ENCODE results near the gene BCOR. TPM values are rescaled to one million over a fixed set of nuclear protein-coding genes. Genes with fewer than 3 reads are reported as not detected.
A peak's percentile ranks its signal among the peaks of the same experiment; 100 is the strongest.

The BCOR gene
- total and polyA plus RNA-seq, 9 donors: 21.0 to 27.8 (median 25.3) TPM

GRCh38 chrX:40022421-40022820 lies 75.3 kb downstream of the BCOR start:
- no peaks in the 10 kb centered on the region for H3K9me3 ChIP-seq (replicated peaks; ENCODE audit: control insufficient read depth, low read depth, low read length)
- no peaks in the 10 kb centered on the region for H3K4me1 ChIP-seq (ENCODE audit: control insufficient read depth, insufficient read depth, low read length)
- peaks cover 15% of the 10 kb centered on the region for H3K27me3 ChIP-seq (ENCODE audit: control insufficient read depth, insufficient read depth, low read length)
- DNase-seq: no peak
- no peak overlapping the region for H3K4me3 ChIP-seq (ENCODE audit: low read length)
- WGBS (ENCODE audit: insufficient coverage): no CpG with 5 or more reads among the region's 3 CpGs
- no peak overlapping the region for H3K27ac ChIP-seq (ENCODE audit: low read length)
- no peaks in the 10 kb centered on the region for H3K36me3 ChIP-seq (ENCODE audit: control insufficient read depth, insufficient read depth, low read length)

- no peak for DNase-seq
- H3K36me3 ChIP-seq (ENCODE audit: control insufficient read depth, insufficient read depth, low read length): no peaks in the 10 kb centered on the region
- H3K4me3 ChIP-seq (ENCODE audit: low read length): no peak overlapping the region
- 60% methylated on average over 1 of the region's 2 CpGs for WGBS (ENCODE audit: insufficient coverage)
- peaks cover 17% of the 10 kb centered on the region for H3K27me3 ChIP-seq (ENCODE audit: control insufficient read depth, insufficient read depth, low read length)
- H3K4me1 ChIP-seq (ENCODE audit: control insufficient read depth, insufficient read depth, low read length): no peaks in the 10 kb centered on the region
- H3K9me3 ChIP-seq (replicated peaks; ENCODE audit: control insufficient read depth, low read depth, low read length): peaks cover 3% of the 10 kb centered on the region
- H3K27ac ChIP-seq (ENCODE audit: low read length): no peak overlapping the region
Measured at GRCh38 chrX:40021647-40022046, 76.1 kb downstream of the BCOR start.

GRCh38 chrX:40019541-40019940 lies 78.2 kb downstream of the BCOR start:
- DNase-seq: no peak
- Histone ChIP-seq H3K4me1 (ENCODE audit: control insufficient read depth, insufficient read depth, low read length) (no peaks in the 10 kb centered on the region), H3K36me3 (ENCODE audit: control insufficient read depth, insufficient read depth, low read length) (no peaks in the 10 kb centered on the region), H3K4me3 (ENCODE audit: low read length) (no peak overlapping the region), H3K9me3 (replicated peaks; ENCODE audit: control insufficient read depth, low read depth, low read length) (peaks cover 6% of the 10 kb centered on the region), H3K27me3 (ENCODE audit: control insufficient read depth, insufficient read depth, low read length) (peaks cover 28% of the 10 kb centered on the region), H3K27ac (ENCODE audit: low read length) (no peak overlapping the region)
- 43% methylated on average over 2 of the region's 4 CpGs for WGBS (ENCODE audit: insufficient coverage)

GRCh38 chrX:40018041-40018440 lies 79.7 kb downstream of the BCOR start:
- 100% methylated on average over 1 of the region's 5 CpGs for WGBS (ENCODE audit: insufficient coverage)
- peaks cover 43% of the 10 kb centered on the region for H3K27me3 ChIP-seq (ENCODE audit: control insufficient read depth, insufficient read depth, low read length)
- H3K4me1 ChIP-seq (ENCODE audit: control insufficient read depth, insufficient read depth, low read length): peaks cover 7% of the 10 kb centered on the region
- H3K27ac ChIP-seq (ENCODE audit: low read length): no peak overlapping the region
- peaks cover 6% of the 10 kb centered on the region for H3K9me3 ChIP-seq (replicated peaks; ENCODE audit: control insufficient read depth, low read depth, low read length)
- no peak overlapping the region for H3K4me3 ChIP-seq (ENCODE audit: low read length)
- DNase-seq: no peak
- no peaks in the 10 kb centered on the region for H3K36me3 ChIP-seq (ENCODE audit: control insufficient read depth, insufficient read depth, low read length)

GRCh38 chrX:40016749-40017148 lies 81.0 kb downstream of the BCOR start:
- H3K4me1 ChIP-seq (ENCODE audit: control insufficient read depth, insufficient read depth, low read length): peaks cover 20% of the 10 kb centered on the region
- H3K36me3 ChIP-seq (ENCODE audit: control insufficient read depth, insufficient read depth, low read length): no peaks in the 10 kb centered on the region
- no peak overlapping the region for H3K27ac ChIP-seq (ENCODE audit: low read length)
- H3K4me3 ChIP-seq (ENCODE audit: low read length): no peak overlapping the region
- peaks cover 6% of the 10 kb centered on the region for H3K9me3 ChIP-seq (replicated peaks; ENCODE audit: control insufficient read depth, low read depth, low read length)
- DNase-seq: no peak
- H3K27me3 ChIP-seq (ENCODE audit: control insufficient read depth, insufficient read depth, low read length): peaks cover 56% of the 10 kb centered on the region
- 57% methylated on average over 1 of the region's 2 CpGs for WGBS (ENCODE audit: insufficient coverage)

- peaks cover 6% of the 10 kb centered on the region for H3K9me3 ChIP-seq (replicated peaks; ENCODE audit: control insufficient read depth, low read depth, low read length)
- H3K4me3 ChIP-seq (ENCODE audit: low read length): no peak overlapping the region
- DNase-seq: no peak
- H3K27ac ChIP-seq (ENCODE audit: low read length): no peak overlapping the region
- peaks cover 64% of the 10 kb centered on the region for H3K27me3 ChIP-seq (ENCODE audit: control insufficient read depth, insufficient read depth, low read length)
- H3K4me1 ChIP-seq (ENCODE audit: control insufficient read depth, insufficient read depth, low read length): peaks cover 26% of the 10 kb centered on the region
- WGBS (ENCODE audit: insufficient coverage): 92% methylated on average over 2 of the region's 4 CpGs
- H3K36me3 ChIP-seq (ENCODE audit: control insufficient read depth, insufficient read depth, low read length): no peaks in the 10 kb centered on the region
Measured at GRCh38 chrX:40015693-40016092, 82.1 kb downstream of the BCOR start.

GRCh38 chrX:40013266-40014195 lies 84.2 kb downstream of the BCOR start:
- 13% methylated on average over 58 of the region's 76 CpGs for WGBS (ENCODE audit: insufficient coverage)
- peak overlapping the region; percentile 62 for H3K4me3 ChIP-seq (ENCODE audit: low read length)
- peaks cover 83% of the 10 kb centered on the region for H3K27me3 ChIP-seq (ENCODE audit: control insufficient read depth, insufficient read depth, low read length)
- H3K9me3 ChIP-seq (replicated peaks; ENCODE audit: control insufficient read depth, low read depth, low read length): peaks cover 6% of the 10 kb centered on the region
- H3K36me3 ChIP-seq (ENCODE audit: control insufficient read depth, insufficient read depth, low read length): no peaks in the 10 kb centered on the region
- H3K27ac ChIP-seq (ENCODE audit: low read length): peak overlapping the region; percentile 92
- peaks cover 45% of the 10 kb centered on the region for H3K4me1 ChIP-seq (ENCODE audit: control insufficient read depth, insufficient read depth, low read length)
- DNase-seq: peak; percentile 86

GRCh38 chrX:40012868-40013265 lies 84.9 kb downstream of the BCOR start:
- peak overlapping the region; percentile 62 for H3K4me3 ChIP-seq (ENCODE audit: low read length)
- peaks cover 6% of the 10 kb centered on the region for H3K9me3 ChIP-seq (replicated peaks; ENCODE audit: control insufficient read depth, low read depth, low read length)
- DNase-seq: peak; percentile 57
- H3K36me3 ChIP-seq (ENCODE audit: control insufficient read depth, insufficient read depth, low read length): no peaks in the 10 kb centered on the region
- peaks cover 89% of the 10 kb centered on the region for H3K27me3 ChIP-seq (ENCODE audit: control insufficient read depth, insufficient read depth, low read length)
- peak overlapping the region; percentile 92 for H3K27ac ChIP-seq (ENCODE audit: low read length)
- H3K4me1 ChIP-seq (ENCODE audit: control insufficient read depth, insufficient read depth, low read length): peaks cover 51% of the 10 kb centered on the region
- 19% methylated on average over 35 of the region's 35 CpGs for WGBS (ENCODE audit: insufficient coverage)

- 15% methylated on average over 39 of the region's 60 CpGs for WGBS (ENCODE audit: insufficient coverage)
- Histone ChIP-seq H3K27me3 (ENCODE audit: control insufficient read depth, insufficient read depth, low read length) (peaks cover 91% of the 10 kb centered on the region), H3K4me3 (ENCODE audit: low read length) (no peak overlapping the region), H3K4me1 (ENCODE audit: control insufficient read depth, insufficient read depth, low read length) (peaks cover 57% of the 10 kb centered on the region), H3K27ac (ENCODE audit: low read length) (peak overlapping the region; percentile 92), H3K9me3 (replicated peaks; ENCODE audit: control insufficient read depth, low read depth, low read length) (peaks cover 6% of the 10 kb centered on the region), H3K36me3 (ENCODE audit: control insufficient read depth, insufficient read depth, low read length) (no peaks in the 10 kb centered on the region)
- DNase-seq: peak; percentile 86
Measured at GRCh38 chrX:40012039-40012867, 85.5 kb downstream of the BCOR start.
